ENCODE measurements around the gene MAP2K1. TPM values are rescaled to one million over a fixed set of nuclear protein-coding genes. Genes with fewer than 3 reads are reported as not detected.

The MAP2K1 gene
- total and polyA plus RNA-seq, 9 of the 15 experiments (the other 6 are each of a cell fraction or from before 2014, with no cell fraction given), result 7.5 to 58.3 (median 30.0) TPM

DNA sequence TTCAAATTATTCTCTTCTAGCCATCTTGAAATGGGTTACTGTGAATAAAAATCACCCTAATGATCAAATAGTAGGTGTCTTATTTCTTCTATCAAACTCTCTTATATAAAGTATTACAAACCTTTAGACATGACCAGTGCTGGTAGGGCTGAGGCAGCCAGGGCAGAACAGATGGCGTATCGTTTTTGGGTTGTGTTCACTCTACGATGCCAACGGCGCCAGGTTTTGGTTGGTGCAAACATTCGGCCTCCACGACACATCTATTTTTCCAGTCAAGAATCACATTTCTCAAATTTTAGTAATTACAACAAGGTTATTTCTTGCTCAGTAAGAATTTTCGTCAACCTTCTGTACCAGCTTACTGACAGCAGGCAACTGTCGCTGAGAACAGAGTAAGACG, 115.8 kb downstream of the MAP2K1 start:
- Histone ChIP-seq H3K36me3 (ENCODE audit: control insufficient read depth, insufficient read depth, low read length) (peaks cover 64% of the 10 kb centered on the region), H3K27me3 (ENCODE audit: control insufficient read depth in 2 of 2, insufficient read depth in 2 of 2, low read length in 2 of 2) (no peaks in the 10 kb centered on the region), H4K20me1 (replicated peaks; ENCODE audit: control insufficient read depth, insufficient read depth, low read length) (peaks cover 40% of the 10 kb centered on the region), H3K4me3 (peak overlapping the region; percentile 71), H3K9ac (ENCODE audit: insufficient read depth in 1 of 2, low read depth in 2 of 2, low read length in 2 of 2) (peak overlapping the region; percentile 89 to 98), H2AFZ (ENCODE audit: low read depth, low read length) (no peak overlapping the region), H3K4me2 (ENCODE audit: insufficient read depth, low read length) (peak overlapping the region; percentile 97), H3K4me1 (replicated peaks in 1 of 2; ENCODE audit: control insufficient read depth in 2 of 2, insufficient read depth in 2 of 2, low read length in 2 of 2) (peaks cover 12 to 14% of the 10 kb centered on the region in 2 experiments), H3K27ac (ENCODE audit: extremely low read depth, low read depth, low read length) (peak overlapping the region; percentile 97), H3K9me1 (ENCODE audit: control insufficient read depth, insufficient read depth, low read length) (no peaks in the 10 kb centered on the region), H3K9me3 (replicated peaks; ENCODE audit: control insufficient read depth, insufficient read depth, low read depth, low read length) (no peaks in the 10 kb centered on the region), H3K79me2 (ENCODE audit: control insufficient read depth, insufficient read depth, low read length) (peaks cover 77% of the 10 kb centered on the region)
- ATAC-seq (no peak), DNase-seq (ENCODE audit: extremely low read depth in 1 of 4, low spot score in 3 of 4) (no peak), FAIRE-seq (no peak)
- 6% methylated on average over 10 of the region's 10 CpGs for WGBS (ENCODE audit: insufficient coverage, low coverage, missing lambda C conversion rate)
- CTCF ChIA-PET (ENCODE audit: low intra/inter-chr PET ratio), result no interaction called here
- in situ Hi-C loops (cut with MboI), result no loop called here
- intact Hi-C loops (cut with micrococcal nuclease), result no loop called here
- POLR2A ChIA-PET, result interaction anchor here (2.4 kb wide), 1 partner anchor 10 kb away, joined by 8 read pairs; no protein-coding TSS in a partner anchor
- no TSS peak for BruUV-seq (replicated peaks)
- TF ChIP-seq ZFP36 (IDR thresholded peaks at IDR 0.05; ENCODE audit: low read depth, low read length, partially characterized antibody), result no peak
- TF ChIP-seq BRD4 (IDR thresholded peaks at IDR 0.05), result 0 out of 2 replicates have a peak, but pooled peaks have one; percentile 60
- TF ChIP-seq E2F1 (CRISPR knock-in tag; IDR thresholded peaks at IDR 0.05), result no peak
- no peak for TF ChIP-seq ZBTB43 (CRISPR knock-in tag; IDR thresholded peaks at IDR 0.05)
- peak; percentile 55; the same call in 1 of the 2 replicates for TF ChIP-seq RBFOX2 (IDR thresholded peaks at IDR 0.05; ENCODE audit: low read depth, low read length)
- no peak for TF ChIP-seq ADNP (tag; IDR thresholded peaks at IDR 0.05)
